GDM1 (cell line): ENCODE measurements around the gene HSBP1L1.

Experiments
- DNase-seq: peaks from one replicate; lab custom pipeline; 2025; lab: John Stamatoyannopoulos, UW

The HSBP1L1 gene

GRCh38 chr18:79964330-79965118, at the start of gene HSBP1L1:
Gene HSBP1L1, plus strand, starts transcription at chr18:79964643. Its CDS starts 93 bp downstream, at chr18:79964736.
- DNase-seq = no peak

- DNase-seq = no peak
These were observed 49.0 kb upstream of the HSBP1L1 start for GRCh38 chr18:79915161-79916127.

- no peak for DNase-seq
These were observed 48.3 kb upstream of the HSBP1L1 start for GRCh38 chr18:79916128-79916494.

GRCh38 chr18:79916546-79917168, 47.8 kb upstream of the HSBP1L1 start:
- no peak for DNase-seq

- DNase-seq = no peak
These were observed 47.1 kb upstream of the HSBP1L1 start for GRCh38 chr18:79917169-79917852.

- no peak for DNase-seq
These were observed 46.4 kb upstream of the HSBP1L1 start for GRCh38 chr18:79917853-79918614.

GRCh38 chr18:79918615-79919011, 45.8 kb upstream of the HSBP1L1 start:
- no peak for DNase-seq

- DNase-seq = no peak
These were observed 45.4 kb upstream of the HSBP1L1 start for GRCh38 chr18:79919089-79919488.

- DNase-seq = no peak
These were observed 42.2 kb upstream of the HSBP1L1 start for GRCh38 chr18:79921984-79922965.

- DNase-seq = no peak
These were observed 41.5 kb upstream of the HSBP1L1 start for GRCh38 chr18:79922971-79923411.

GRCh38 chr18:79923896-79924585, 40.4 kb upstream of the HSBP1L1 start:
- DNase-seq = no peak

GRCh38 chr18:79924814-79925731, 39.4 kb upstream of the HSBP1L1 start:
- no peak for DNase-seq

- no peak for DNase-seq
These were observed 38.1 kb upstream of the HSBP1L1 start for GRCh38 chr18:79926306-79926705.

GRCh38 chr18:79926715-79927606, 37.5 kb upstream of the HSBP1L1 start:
- DNase-seq = no peak

GRCh38 chr18:79927607-79928562, 36.6 kb upstream of the HSBP1L1 start:
- no peak for DNase-seq

GRCh38 chr18:79928563-79928960, 35.9 kb upstream of the HSBP1L1 start:
- no peak for DNase-seq
